OCI-LY7 (cell line): Measurements from ENCODE around the gene CDHR2. TPM values are rescaled to one million over a fixed set of nuclear protein-coding genes. Genes with fewer than 3 reads are reported as not detected.

ENCODE experiments used
- BruUV-seq: library from RNA; stranded (reverse); fragments of 400-500 nt; replicated peaks from 2 replicates; lab custom pipeline; 2021; lab: Mats Ljungman, UMichigan
- CTCF ChIA-PET: fragments of 300-600 bp; sonication (Branson Sonifier 250); formaldehyde crosslinking; loops from one replicate; lab custom pipeline; 2022; ENCODE audit warnings: antibody characterized with exemption; ENCODE audit not compliant: unreplicated experiment; lab: Charles Lee
- POLR2A ChIA-PET: fragments of 300-600 bp; sonication (Branson Sonifier 250); formaldehyde crosslinking; loops from one replicate; lab custom pipeline; 2022; ENCODE audit warnings: antibody characterized with exemption; lab: Charles Lee
- DNase-seq: peaks from one replicate; pipeline ENCODE4 v3.0.0-alpha.2; 2015; ENCODE audit warnings: low spot score
- H2AFZ ChIP-seq: fragments of 200-600 bp; sonication (generic), shearing (Covaris generic); 2 replicates; pipeline ENCODE4 v1.6.1; 2014; ENCODE audit warnings: mild to moderate bottlenecking, antibody characterized with exemption, low read length, moderate library complexity
- H3K27ac ChIP-seq: fragments of 200-600 bp; sonication (generic); 2 replicates; pipeline ENCODE4 v1.5.1; 2014; ENCODE audit warnings: mixed run types, low read depth, mild to moderate bottlenecking, moderate library complexity, low read length, inconsistent platforms; ENCODE audit not compliant: poor library complexity, severe bottlenecking
- H3K36me3 ChIP-seq: fragments of 200-600 bp; sonication (generic); 2 replicates; pipeline ENCODE4 v1.6.1; 2014; ENCODE audit warnings: mild to moderate bottlenecking, antibody characterized with exemption, low read length, moderate library complexity, mixed read lengths; ENCODE audit not compliant: insufficient read depth
- H3K4me1 ChIP-seq: fragments of 200-600 bp; sonication (generic); 2 replicates; pipeline ENCODE4 v1.5.1; 2014; ENCODE audit warnings: mild to moderate bottlenecking, low read length; ENCODE audit not compliant: insufficient read depth, poor library complexity, severe bottlenecking
- H3K4me2 ChIP-seq: fragments of 200-600 bp; sonication (generic); 2 replicates; pipeline ENCODE4 v1.6.1; 2014; ENCODE audit warnings: mild to moderate bottlenecking, low read length
- H3K4me3 ChIP-seq: fragments of 200-600 bp; sonication (generic); 2 replicates; pipeline ENCODE4 v1.5.1; 2014; ENCODE audit warnings: mild to moderate bottlenecking, low read depth, low read length; ENCODE audit not compliant: poor library complexity, severe bottlenecking
- H3K79me2 ChIP-seq: fragments of 200-600 bp; sonication (generic); 2 replicates; pipeline ENCODE4 v1.6.1; 2016; ENCODE audit warnings: low read depth, mild to moderate bottlenecking, low read length, moderate library complexity, mixed read lengths; ENCODE audit not compliant: insufficient read depth
- H3K9me2 ChIP-seq: fragments of 200-600 bp; sonication (generic); 2 replicates; pipeline ENCODE4 v1.6.1; 2016; ENCODE audit warnings: mild to moderate bottlenecking, low read length, mixed read lengths; ENCODE audit not compliant: insufficient read depth
- H3K9me3 ChIP-seq: fragments of 200-600 bp; sonication (generic); 2 replicates; pipeline ENCODE4 v1.6.1; 2014; ENCODE audit warnings: mild to moderate bottlenecking, mixed run types, low read length, mixed read lengths
- H4K20me1 ChIP-seq: fragments of 200-600 bp; sonication (generic); 2 replicates; pipeline ENCODE4 v1.6.1; 2014; ENCODE audit warnings: mild to moderate bottlenecking, antibody characterized with exemption, low read length, moderate library complexity, mixed read lengths; ENCODE audit not compliant: insufficient read depth
- EZH2phosphoT487 ChIP-seq: fragments of 200-600 bp; sonication (generic); IDR thresholded peaks from 2 replicates; pipeline ENCODE4 v1.6.1; 2018; ENCODE audit warnings: low read depth, borderline replicate concordance, mild to moderate bottlenecking, mixed run types, antibody characterized with exemption, low read length, moderate library complexity, mixed read lengths
- intact Hi-C: fragments of 100-400 bp; cut with micrococcal nuclease; formaldehyde crosslinking; loops from one replicate; pipeline ENCODE4 v1.10.0; 2022; ENCODE audit not compliant: unreplicated experiment
- total RNA-seq, 2 experiments: library from RNA; depleted of rRNA in 1 of 2; stranded (reverse); fragments of >200 nt in 1 of 2; shearing (Covaris generic) in 1 of 2; gene quantifications; 2 replicates each; pipeline ENCODE4 v1.2.3, GENCODE V29; 2014 to 2022
- TF ChIP-seq, protein P1 (sequence below): fragments of 200-600 bp; sonication (generic); conservative IDR thresholded peaks from 2 replicates; pipeline ENCODE4 v1.5.1; 2014; ENCODE audit warnings: mild to moderate bottlenecking, antibody characterized with exemption, low read length, moderate library complexity, mixed read lengths

Gene CDHR2
- total RNA-seq, 2 experiments from 2014 or later, result 0.25 to 3.8 TPM

DNA sequence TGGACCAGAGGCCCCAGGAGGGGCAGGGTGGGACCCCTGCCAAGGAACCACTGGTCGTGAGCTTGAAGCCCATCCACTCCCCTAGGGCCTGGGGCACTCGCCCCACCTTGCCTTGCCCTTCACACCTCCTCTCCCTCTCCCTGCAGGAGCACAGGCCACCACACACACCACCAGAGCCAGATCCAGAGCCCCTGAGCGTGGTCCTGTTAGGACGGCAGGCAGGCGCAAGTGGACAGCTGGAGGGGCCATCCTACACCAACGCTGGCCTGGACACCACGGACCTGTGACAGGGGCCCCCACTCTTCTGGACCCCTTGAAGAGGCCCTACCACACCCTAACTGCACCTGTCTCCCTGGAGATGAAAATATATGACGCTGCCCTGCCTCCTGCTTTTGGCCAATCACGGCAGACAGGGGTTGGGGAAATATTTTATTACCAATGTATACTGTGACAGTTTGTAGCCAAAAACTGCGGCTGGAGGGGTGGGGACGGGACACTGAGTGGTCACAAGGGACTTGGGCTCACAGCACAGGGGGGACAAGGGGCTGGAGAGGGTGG lies 46.3 kb downstream of the CDHR2 start:
- Histone ChIP-seq H3K4me2 (no peak overlapping the region), H3K36me3 (0 out of 2 replicates have a peak, but pooled peaks cover 4% of the 10 kb centered on the region), H4K20me1 (no peaks in the 10 kb centered on the region; the same call in 1 of the 2 replicates), H3K4me1 (no peaks in the 10 kb centered on the region), H2AFZ (no peak overlapping the region), H3K27ac (no peak overlapping the region), H3K79me2 (no peaks in the 10 kb centered on the region), H3K9me2 (no peaks in the 10 kb centered on the region), H3K9me3 (no peaks in the 10 kb centered on the region), H3K4me3 (no peak overlapping the region)
- ChIA-PET POLR2A (no interaction called here), CTCF (no interaction called here)
- intact Hi-C loops, result no loop called here
- BruUV-seq, result no TSS peak
- DNase-seq, result no peak
- no peak for TF ChIP-seq EZH2phosphoT487
- TF ChIP-seq, protein P1, sequence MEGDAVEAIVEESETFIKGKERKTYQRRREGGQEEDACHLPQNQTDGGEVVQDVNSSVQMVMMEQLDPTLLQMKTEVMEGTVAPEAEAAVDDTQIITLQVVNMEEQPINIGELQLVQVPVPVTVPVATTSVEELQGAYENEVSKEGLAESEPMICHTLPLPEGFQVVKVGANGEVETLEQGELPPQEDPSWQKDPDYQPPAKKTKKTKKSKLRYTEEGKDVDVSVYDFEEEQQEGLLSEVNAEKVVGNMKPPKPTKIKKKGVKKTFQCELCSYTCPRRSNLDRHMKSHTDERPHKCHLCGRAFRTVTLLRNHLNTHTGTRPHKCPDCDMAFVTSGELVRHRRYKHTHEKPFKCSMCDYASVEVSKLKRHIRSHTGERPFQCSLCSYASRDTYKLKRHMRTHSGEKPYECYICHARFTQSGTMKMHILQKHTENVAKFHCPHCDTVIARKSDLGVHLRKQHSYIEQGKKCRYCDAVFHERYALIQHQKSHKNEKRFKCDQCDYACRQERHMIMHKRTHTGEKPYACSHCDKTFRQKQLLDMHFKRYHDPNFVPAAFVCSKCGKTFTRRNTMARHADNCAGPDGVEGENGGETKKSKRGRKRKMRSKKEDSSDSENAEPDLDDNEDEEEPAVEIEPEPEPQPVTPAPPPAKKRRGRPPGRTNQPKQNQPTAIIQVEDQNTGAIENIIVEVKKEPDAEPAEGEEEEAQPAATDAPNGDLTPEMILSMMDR, result no peak

DNA sequence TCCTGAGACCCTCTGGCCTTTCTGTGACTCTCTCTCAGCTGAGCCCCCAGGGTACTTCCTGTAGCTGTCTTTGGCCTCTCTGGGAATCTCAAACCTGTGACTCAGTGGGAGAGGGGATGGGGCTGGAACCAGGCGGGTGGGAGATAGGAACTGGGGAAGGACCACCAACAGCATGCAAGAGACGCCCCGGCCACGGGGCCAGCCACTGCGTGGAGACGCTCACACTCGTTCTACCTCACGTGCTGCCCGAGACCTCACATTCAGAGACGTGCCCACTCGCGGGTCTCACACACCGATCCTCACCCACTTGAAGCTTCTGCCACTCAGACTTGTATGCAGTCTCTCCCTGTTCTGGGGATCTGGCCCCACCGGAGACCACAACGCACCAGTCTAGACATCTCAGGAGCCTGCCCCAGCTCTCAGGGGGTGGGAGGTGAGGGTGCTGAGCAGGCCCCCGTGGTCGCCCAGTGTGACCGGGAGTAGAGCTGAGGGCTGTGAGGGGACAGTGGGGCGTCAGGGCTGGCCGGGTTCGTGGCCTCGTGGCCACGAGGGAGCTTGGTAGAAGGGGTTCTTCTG lies 47.0 kb downstream of the CDHR2 start:
- Histone ChIP-seq H3K79me2 (no peaks in the 10 kb centered on the region), H2AFZ (no peak overlapping the region), H3K27ac (no peak overlapping the region), H3K9me2 (no peaks in the 10 kb centered on the region), H3K9me3 (no peaks in the 10 kb centered on the region), H3K4me1 (no peaks in the 10 kb centered on the region), H3K4me3 (no peak overlapping the region), H4K20me1 (no peaks in the 10 kb centered on the region; the same call in 1 of the 2 replicates), H3K4me2 (no peak overlapping the region), H3K36me3 (0 out of 2 replicates have a peak, but pooled peaks cover 4% of the 10 kb centered on the region)
- ChIA-PET POLR2A (no interaction called here), CTCF (no interaction called here)
- TF ChIP-seq EZH2phosphoT487, result no peak
- TF ChIP-seq, protein P1, result no peak
- BruUV-seq, result no TSS peak
- intact Hi-C loops, result no loop called here
- no peak for DNase-seq

DNA sequence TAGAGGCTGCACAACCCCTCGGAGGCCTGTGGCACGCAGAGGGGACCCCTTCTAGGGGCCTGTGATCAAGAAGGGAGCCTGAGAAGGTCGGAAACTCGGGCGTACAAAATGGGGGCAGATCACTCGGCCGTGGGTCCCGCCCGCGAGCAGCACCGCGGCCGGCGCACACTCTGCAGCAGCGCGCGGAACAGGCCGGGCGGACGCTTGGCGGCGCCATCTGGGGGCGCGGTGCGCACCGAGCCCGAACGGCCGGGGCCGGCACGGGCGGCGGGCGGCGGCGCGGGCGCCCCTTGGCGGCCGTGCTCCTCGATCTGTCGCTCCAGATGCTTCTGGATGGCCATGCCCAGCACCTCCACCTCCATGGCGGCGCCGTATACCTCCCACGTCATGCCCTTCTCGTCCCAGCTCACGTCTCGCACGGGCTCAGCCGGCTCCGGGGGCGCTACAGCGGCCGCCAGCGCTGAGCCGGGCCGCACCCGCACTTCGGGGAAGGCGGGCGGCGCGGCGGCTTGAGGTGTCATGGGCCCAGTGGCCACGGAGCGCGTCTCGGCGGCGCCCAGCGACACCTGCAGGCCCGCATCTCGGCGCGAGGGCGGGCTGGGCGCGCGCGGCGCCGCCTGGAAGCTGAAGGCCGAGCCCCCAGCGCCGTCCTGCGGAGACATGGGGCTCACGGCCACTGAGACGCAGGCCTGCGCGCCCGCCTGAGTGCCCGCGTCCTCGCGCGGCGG lies 47.7 kb downstream of the CDHR2 start:
- Histone ChIP-seq H3K9me3 (no peaks in the 10 kb centered on the region), H3K79me2 (no peaks in the 10 kb centered on the region), H2AFZ (no peak overlapping the region), H3K4me2 (no peak overlapping the region), H4K20me1 (no peaks in the 10 kb centered on the region; the same call in 1 of the 2 replicates), H3K4me3 (no peak overlapping the region), H3K4me1 (no peaks in the 10 kb centered on the region), H3K9me2 (no peaks in the 10 kb centered on the region), H3K36me3 (0 out of 2 replicates have a peak, but pooled peaks cover 4% of the 10 kb centered on the region), H3K27ac (no peak overlapping the region)
- intact Hi-C loops, result no loop called here
- ChIA-PET POLR2A (no interaction called here), CTCF (no interaction called here)
- no peak for TF ChIP-seq EZH2phosphoT487
- TF ChIP-seq, protein P1, result no peak
- BruUV-seq, result no TSS peak
- DNase-seq, result peak; percentile 13
